Progenitor cell of endocrine pancreas (in vitro differentiated cells): ENCODE measurements around the gene FOXP1. TPM values are rescaled to one million over a fixed set of nuclear protein-coding genes. Genes with fewer than 3 reads are reported as not detected.

Experiments used
- DNase-seq: peaks from one replicate; pipeline ENCODE4 v3.0.0; 2021; ENCODE audit warnings: low spot score; ENCODE audit not compliant: unreplicated experiment
- H3K27ac Mint-ChIP-seq: 2 replicates; pipeline ENCODE4 v1.8.0; 2021; ENCODE audit warnings: mild to moderate bottlenecking, moderate library complexity, mixed read lengths
- H3K27me3 Mint-ChIP-seq: 2 replicates; pipeline ENCODE4 v1.8.0; 2021; ENCODE audit warnings: mixed read lengths
- H3K36me3 Mint-ChIP-seq: 2 replicates; pipeline ENCODE4 v1.8.0; 2022; ENCODE audit warnings: mixed read lengths; ENCODE audit not compliant: insufficient read depth
- H3K4me1 Mint-ChIP-seq: 2 replicates; pipeline ENCODE4 v1.8.0; 2021; ENCODE audit warnings: low read depth, mixed read lengths
- H3K4me3 Mint-ChIP-seq: 2 replicates; pipeline ENCODE4 v1.8.0; 2021; ENCODE audit warnings: low read depth, mild to moderate bottlenecking, moderate library complexity, mixed read lengths
- H3K9me3 Mint-ChIP-seq: 2 replicates; pipeline ENCODE4 v1.8.0; 2021; ENCODE audit warnings: low read depth, mixed read lengths
- total RNA-seq: library from RNA; stranded (reverse); gene quantifications from 2 replicates; pipeline ENCODE4 v1.2.1, GENCODE V29; 2021
- TF ChIP-seq, protein P1 (sequence below): fragments of 200-600 bp; sonication (generic); IDR thresholded peaks from one replicate; pipeline ENCODE4 v1.5.0; 2021; ENCODE audit warnings: antibody characterized with exemption, mild to moderate bottlenecking; ENCODE audit not compliant: unreplicated experiment

The FOXP1 gene
- total RNA-seq, 1 donor from 2014 or later, result 242 TPM

- TF ChIP-seq, protein P1, sequence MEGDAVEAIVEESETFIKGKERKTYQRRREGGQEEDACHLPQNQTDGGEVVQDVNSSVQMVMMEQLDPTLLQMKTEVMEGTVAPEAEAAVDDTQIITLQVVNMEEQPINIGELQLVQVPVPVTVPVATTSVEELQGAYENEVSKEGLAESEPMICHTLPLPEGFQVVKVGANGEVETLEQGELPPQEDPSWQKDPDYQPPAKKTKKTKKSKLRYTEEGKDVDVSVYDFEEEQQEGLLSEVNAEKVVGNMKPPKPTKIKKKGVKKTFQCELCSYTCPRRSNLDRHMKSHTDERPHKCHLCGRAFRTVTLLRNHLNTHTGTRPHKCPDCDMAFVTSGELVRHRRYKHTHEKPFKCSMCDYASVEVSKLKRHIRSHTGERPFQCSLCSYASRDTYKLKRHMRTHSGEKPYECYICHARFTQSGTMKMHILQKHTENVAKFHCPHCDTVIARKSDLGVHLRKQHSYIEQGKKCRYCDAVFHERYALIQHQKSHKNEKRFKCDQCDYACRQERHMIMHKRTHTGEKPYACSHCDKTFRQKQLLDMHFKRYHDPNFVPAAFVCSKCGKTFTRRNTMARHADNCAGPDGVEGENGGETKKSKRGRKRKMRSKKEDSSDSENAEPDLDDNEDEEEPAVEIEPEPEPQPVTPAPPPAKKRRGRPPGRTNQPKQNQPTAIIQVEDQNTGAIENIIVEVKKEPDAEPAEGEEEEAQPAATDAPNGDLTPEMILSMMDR, result no peak
- Mint-ChIP-seq H3K4me3 (no peak overlapping the region), H3K4me1 (peaks cover 45% of the 10 kb centered on the region), H3K9me3 (no peaks in the 10 kb centered on the region), H3K27me3 (no peaks in the 10 kb centered on the region), H3K27ac (peak overlapping the region; percentile 63), H3K36me3 (peaks cover 18% of the 10 kb centered on the region)
- DNase-seq, result no peak
These were observed 318.7 kb downstream of the FOXP1 start for GRCh38 chr3:71264840-71265239.

DNA sequence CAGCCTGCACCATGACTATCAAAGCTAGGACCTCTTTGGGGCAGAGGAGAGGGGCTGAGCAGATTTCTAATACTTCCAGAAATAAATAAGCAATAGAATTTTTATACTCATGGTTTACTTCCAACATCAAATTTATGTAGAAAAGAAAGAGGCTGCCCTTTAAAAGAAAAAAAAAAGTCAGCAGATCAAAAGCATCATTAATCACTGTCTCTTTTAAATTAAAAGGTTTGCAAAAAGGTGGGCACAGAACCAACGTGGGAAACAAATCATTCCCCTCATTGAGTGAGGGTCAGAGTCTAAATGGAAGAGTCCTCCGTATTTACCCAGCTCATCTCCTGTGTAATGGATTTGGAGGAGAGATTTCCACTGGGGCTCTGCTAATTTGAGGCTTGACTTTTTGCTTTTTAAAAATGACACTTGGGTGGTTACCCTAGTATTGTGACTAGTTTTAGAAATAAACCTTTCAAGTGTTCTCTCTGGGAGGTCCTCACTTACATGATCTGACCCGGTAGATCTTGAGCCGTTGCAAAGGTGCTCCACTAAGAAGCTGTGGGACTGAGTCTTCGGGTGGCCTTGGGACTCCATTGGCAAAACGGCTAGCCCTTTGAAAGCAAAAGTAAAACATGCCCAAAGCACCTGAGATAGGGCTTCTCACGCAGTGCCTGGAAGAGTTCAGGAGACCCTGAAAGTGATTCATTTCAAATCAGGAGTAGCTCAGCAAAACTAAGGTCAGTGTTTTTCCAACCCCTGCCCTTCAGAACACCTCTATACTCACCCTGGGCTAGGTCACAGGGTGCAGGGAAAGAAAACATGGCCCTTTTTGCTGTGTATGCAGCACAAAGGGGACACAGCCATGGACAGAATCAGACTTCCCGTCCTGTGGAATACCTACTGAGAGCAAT is 320.9 kb downstream of the FOXP1 start:
- H3K9me3 Mint-ChIP-seq, result no peaks in the 10 kb centered on the region
- no peak for DNase-seq
- no peak overlapping the region for H3K4me3 Mint-ChIP-seq
- H3K27ac Mint-ChIP-seq, result peak overlapping the region; percentile 87
- TF ChIP-seq, protein P1, result no peak
- no peaks in the 10 kb centered on the region for H3K27me3 Mint-ChIP-seq
- peaks cover 51% of the 10 kb centered on the region for H3K4me1 Mint-ChIP-seq
- H3K36me3 Mint-ChIP-seq, result peaks cover 19% of the 10 kb centered on the region

- TF ChIP-seq, protein P1, result no peak
- Mint-ChIP-seq H3K4me3 (no peak overlapping the region), H3K36me3 (peaks cover 14% of the 10 kb centered on the region), H3K27me3 (no peaks in the 10 kb centered on the region), H3K4me1 (peaks cover 45% of the 10 kb centered on the region), H3K9me3 (no peaks in the 10 kb centered on the region), H3K27ac (no peak overlapping the region)
- no peak for DNase-seq
These were observed 322.7 kb downstream of the FOXP1 start for GRCh38 chr3:71260782-71261181.

- Mint-ChIP-seq H3K4me3 (no peak overlapping the region), H3K27ac (peak overlapping the region; percentile 63), H3K4me1 (peaks cover 41% of the 10 kb centered on the region), H3K36me3 (peaks cover 11% of the 10 kb centered on the region), H3K27me3 (no peaks in the 10 kb centered on the region), H3K9me3 (no peaks in the 10 kb centered on the region)
- no peak for DNase-seq
- TF ChIP-seq, protein P1, result no peak
These were observed 325.0 kb downstream of the FOXP1 start for GRCh38 chr3:71258526-71258925.

GRCh38 chr3:71258116-71258515 is 325.4 kb downstream of the FOXP1 start:
- Mint-ChIP-seq H3K36me3 (peaks cover 10% of the 10 kb centered on the region), H3K9me3 (no peaks in the 10 kb centered on the region), H3K4me1 (peaks cover 38% of the 10 kb centered on the region), H3K27me3 (no peaks in the 10 kb centered on the region), H3K27ac (peak overlapping the region; percentile 63), H3K4me3 (no peak overlapping the region)
- TF ChIP-seq, protein P1, result no peak
- DNase-seq, result no peak
